Stimulated activated CD4-positive, alpha-beta T cell treated with anti-CD3 and anti-CD28 coated beads, Interleukin-1b, Interleukin-23, amount 100 ng/mL, for 1 hour (primary cell): ENCODE data around the gene NPFFR1.

ENCODE experiments used
- DNase-seq, 2 donors: peaks; one replicate each; pipeline ENCODE4 v3.0.0-alpha.2; 2020; ENCODE audit warnings: low read depth in 2 of 2

NPFFR1 gene, protein sequence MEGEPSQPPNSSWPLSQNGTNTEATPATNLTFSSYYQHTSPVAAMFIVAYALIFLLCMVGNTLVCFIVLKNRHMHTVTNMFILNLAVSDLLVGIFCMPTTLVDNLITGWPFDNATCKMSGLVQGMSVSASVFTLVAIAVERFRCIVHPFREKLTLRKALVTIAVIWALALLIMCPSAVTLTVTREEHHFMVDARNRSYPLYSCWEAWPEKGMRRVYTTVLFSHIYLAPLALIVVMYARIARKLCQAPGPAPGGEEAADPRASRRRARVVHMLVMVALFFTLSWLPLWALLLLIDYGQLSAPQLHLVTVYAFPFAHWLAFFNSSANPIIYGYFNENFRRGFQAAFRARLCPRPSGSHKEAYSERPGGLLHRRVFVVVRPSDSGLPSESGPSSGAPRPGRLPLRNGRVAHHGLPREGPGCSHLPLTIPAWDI

DNA sequence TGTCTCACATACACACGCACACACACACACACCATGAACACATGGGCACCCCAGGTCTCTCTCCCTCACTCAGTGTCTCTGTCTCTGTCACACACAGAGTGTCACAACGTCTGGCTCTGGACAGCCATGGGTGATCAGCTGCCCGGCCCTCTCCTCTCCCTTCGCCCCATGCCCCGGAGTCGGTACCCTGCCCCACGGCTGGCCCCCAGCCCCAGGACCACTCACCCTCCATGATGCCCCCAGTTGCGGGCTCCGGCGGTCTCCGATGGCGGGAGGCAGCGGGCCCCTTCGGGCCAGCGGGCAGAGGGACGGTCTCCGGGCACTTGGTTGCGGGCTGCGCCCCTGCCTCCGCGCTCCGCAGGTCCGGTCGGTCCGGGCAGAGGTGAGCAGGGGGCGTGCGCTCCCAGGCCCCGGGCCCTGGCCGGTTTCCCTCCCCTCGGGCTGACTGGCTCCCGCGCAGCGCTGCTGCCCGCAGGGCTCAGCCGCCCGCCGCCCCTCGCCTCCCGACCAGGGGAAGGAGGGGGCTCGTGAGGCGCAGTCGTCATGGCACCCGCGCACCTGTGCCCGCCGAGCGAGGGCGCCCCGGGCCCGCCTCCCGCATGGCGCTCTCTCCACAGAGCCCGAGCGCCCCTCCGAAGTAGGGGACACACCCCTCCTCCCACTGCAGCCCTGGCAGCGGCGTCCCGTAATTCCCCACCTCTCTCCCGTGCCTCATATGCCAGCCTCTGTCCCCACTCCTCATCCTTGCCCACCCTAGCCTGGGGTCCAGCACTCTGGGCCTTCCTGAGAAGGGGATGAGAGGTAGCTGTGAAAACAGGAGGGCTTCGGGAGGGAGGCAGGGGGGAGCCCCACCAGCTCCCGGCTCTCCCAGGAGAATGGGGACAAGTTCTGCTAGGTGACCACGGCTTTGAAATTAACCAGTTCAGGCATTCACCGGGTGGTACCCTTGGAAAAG, at the start of gene NPFFR1:
NPFFR1 (minus strand) TSS at position 560 of the 955 bp plus-strand sequence; CDS start at position 232, 328 bp downstream.
- DNase-seq, result no peak

DNA sequence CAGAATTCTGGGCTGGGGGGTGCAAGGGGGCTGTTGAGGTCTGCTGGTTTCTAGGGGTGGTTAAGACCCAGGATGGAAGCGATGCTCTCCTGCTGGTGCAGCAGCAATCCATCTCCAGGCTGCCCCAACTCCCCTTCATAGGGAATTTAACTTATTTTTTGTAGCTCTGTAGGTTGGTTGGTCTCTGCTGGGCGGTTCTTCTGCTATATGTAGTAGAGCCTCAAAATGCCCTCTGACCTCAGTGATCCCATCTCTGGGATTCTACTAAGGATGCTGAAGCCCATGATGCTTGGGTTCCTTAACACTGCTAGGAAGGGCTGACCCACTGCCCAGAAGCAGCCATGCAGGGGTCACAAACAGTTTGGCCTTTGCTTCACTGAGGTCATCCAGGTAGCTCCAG, 49.5 kb upstream of the NPFFR1 start:
- no peak for DNase-seq

DNA sequence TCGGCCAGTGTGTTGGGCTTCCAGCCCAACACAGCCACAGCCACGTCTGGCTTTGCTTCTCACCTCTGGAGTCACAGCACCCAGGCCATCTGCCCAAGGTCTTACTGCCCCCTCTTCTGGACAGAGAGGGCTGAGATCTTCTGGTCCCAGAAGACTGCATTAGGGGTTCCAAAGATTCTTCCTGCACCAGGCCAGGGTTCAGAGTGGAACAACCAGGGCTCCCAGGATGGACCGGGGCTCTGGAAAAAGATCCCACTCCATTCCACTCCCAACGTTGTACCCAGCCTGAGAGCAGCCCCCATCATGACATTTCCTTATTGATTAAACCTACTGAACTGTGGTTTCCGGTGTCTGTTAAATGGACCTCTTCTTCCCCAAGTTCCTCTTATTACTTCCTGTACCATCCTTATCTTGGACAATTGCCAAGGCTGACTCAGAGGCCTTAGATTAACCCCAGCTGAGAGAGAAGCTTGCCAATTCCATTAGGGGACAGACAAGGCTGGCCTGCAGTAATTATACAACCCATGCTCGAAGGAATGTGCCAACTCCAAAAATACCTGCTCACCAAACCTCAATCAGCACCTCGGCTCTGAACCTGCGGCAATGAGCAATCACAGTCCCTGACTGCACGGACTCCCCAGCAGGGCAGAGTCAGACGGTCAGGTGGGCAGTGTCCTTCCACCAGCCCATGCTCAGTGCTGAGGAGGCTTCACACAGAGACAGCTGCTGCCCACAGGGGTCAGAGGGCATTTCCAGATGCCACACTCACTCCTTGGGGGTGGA, 47.9 kb upstream of the NPFFR1 start:
- no peak for DNase-seq

DNA sequence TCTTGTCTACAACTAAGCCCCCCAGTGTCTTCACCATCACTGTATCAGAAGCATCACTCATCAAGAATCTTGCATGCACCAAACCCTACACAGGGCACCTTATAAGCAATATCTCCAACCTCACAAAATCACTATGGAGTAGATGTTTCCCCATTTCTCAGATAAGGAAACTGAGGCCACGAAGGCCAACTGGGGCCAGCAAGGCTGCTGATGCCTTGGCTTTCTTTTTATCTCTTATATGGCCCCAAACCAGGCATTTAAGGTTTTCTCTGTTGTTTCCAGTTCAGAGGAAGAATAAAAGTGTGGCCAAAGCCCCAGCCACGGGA, 47.3 kb upstream of the NPFFR1 start:
- no peak for DNase-seq

DNA sequence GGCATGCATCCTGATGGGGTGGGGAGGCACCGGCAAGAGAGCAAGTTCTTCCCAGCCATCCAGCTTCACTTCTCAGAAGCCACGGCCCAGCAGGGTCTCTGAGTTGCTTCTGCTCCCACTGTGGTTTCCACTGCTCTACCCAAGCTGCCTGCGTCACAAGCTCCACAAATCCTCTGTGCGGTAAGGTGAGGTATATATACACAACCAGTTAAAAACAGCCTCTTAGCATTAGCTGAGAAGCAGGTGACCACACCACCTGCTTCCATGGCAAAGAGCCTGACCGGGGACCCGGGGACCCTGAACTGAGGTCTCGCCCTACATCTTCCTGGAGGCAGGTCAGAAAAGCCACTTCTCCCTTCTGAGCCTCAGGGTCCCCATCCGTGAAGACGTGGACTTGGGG, 46.9 kb upstream of the NPFFR1 start:
- DNase-seq, result no peak

DNA sequence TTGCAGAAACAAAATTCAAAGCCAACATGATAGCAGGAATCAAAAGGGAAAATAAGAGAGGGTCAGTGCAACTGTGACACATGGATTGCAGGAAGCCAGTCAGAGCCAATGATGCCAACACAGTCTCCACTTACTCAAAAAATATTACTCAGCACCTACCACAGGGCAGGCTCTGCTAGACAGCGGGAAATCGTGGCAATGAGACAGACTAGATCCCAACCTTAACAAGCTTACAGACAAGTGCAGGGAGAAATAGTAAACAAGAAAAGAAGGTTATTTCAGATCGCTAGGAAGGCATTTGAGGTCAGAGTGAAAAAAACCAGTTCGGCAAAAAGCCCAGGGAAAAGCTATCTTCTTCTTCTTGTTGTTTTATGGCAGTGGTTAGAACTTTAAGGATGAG, 45.2 kb upstream of the NPFFR1 start:
- DNase-seq, result no peak

DNA sequence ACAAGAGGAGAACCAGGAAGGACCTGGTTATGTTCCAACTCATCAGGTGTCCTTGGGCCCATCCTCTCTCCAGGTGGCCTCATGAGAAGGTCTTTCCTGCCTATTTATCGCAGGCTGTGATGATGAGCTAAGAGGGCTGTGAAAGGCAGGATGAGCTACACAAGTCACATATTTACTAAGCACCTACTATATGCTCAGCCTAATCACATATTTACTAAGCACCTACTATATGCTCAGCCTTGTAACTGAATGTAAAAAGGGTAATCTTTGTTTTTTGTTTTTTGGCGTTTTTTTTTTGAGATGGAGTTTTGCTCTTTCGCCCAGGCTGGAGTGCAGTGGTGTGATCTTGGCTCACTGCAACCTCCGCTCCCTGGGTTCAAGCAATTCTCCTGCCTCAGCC, 44.2 kb upstream of the NPFFR1 start:
- no peak for DNase-seq

DNA sequence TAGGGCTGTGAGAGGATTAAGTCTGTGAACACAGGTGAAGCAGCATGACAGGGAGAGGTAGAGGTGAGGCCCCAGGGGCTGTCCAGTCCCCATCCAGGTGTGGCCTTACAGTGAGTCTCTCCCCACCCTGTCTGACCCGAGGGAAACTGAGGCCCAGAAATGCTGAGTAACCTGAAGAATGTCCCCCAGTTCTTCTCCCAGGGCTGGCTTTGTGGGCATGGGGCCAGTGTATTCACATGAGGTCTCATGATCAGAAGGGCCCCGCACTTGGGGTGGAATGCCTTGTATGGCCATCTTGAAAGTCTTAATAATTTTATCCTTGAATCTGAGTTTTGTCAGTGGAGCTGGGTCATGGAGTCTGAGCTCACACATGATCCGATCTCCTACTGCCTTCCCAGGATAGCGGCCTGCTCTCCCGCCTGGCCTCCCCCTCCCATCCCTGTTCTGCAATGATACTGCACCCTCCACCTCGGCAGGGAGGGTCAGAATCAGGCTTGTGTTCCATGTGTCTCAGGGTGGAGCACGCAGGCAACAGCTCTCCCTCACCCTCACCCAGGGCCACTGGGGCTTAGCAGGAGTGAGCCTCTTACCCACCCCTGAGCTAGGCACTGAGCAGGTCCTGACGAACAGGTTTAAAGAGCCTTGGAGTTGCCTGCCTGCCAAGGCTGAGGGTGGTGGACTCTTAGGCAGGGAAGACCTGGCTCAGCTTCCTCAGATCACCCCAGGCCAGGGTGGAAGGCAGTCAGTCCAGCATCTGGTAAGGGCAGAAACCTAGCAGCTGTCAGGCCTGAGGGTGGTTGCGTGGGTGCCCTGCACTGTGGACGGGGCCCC, 41.4 kb upstream of the NPFFR1 start:
- no peak for DNase-seq

DNA sequence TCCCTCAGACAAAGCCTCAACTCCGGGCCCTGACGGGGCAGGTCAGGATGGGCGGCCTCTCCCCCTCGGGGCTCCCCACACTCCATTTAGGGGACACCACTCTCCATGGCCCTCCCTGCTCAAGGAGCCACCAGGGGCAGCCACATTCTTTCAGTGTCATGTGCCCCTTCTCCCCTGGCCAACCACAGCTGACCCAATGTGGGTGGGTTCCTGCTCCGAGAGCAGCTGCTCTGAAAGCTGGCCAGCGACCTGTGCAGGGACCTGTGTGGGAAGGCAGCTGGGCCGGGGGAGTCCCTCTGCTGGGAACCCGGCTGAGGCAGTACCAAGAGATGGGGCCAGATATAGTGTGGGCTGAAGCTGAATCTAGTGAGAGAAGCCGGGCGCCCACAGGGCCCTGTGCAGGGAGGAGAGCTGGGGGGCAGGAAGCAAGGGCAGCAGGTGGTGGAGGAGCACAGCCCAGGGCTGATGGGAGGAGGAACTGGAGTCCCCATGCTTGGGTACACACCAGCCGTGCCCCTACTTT, 40.6 kb upstream of the NPFFR1 start:
- no peak for DNase-seq

DNA sequence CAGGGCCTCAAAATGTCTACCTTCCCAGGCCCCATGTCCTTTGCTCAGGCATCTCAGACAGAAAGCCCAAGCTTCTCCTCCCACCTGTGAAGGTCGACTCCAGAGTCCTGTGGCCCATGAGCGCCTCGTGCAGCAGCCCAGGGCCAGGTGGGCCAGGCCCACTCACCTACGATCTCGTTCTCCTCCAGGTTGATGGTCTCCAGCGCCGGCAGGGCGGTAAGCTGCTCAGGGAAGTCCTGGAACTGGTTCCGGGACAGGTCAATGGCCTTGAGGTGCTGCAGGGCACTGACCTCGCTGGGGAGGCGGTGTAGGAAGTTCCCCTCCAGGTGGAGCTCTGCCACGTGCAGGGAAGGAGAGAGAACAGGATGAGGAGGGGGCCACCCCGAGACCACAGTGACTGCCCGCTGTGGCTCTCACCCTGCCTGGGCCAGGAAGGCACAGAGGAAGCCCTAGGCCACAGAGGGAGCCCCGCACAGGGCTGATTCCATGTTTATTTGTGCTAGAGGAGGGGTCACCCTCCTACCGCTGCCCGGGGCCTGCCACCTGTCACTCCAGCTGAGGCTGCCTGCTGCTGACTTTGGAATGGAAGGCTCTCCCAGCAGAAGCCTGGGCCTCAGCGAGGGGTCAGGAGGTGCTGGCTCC, 40.0 kb upstream of the NPFFR1 start:
- no peak for DNase-seq

DNA sequence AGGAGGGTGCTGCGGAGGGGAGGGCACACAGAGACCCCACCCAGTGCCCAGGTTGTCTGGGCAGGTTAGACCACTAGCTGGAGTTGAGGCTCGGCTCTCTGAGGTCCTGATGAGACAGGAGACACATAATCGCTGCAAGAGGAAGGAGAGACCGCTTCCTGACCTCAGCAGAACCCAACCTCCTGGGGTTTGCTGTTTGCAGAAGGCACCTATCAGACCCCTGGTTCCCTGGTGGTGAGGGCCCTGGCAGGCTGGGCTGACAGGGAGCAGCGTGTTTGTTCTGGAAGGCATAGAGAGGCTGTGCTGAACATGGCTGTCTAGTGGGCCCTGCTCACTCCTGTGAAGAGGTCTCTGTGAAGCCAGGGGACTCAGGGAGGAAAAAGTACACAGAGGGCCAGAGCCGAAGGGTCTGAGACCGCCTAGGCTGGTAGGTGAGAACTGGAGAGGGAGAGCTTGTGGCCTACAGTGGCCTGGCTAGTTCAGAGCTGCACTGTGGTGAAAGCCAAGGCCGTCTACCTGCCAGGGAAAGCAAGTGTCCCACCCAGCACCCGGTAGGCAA, 39.4 kb upstream of the NPFFR1 start:
- no peak for DNase-seq

DNA sequence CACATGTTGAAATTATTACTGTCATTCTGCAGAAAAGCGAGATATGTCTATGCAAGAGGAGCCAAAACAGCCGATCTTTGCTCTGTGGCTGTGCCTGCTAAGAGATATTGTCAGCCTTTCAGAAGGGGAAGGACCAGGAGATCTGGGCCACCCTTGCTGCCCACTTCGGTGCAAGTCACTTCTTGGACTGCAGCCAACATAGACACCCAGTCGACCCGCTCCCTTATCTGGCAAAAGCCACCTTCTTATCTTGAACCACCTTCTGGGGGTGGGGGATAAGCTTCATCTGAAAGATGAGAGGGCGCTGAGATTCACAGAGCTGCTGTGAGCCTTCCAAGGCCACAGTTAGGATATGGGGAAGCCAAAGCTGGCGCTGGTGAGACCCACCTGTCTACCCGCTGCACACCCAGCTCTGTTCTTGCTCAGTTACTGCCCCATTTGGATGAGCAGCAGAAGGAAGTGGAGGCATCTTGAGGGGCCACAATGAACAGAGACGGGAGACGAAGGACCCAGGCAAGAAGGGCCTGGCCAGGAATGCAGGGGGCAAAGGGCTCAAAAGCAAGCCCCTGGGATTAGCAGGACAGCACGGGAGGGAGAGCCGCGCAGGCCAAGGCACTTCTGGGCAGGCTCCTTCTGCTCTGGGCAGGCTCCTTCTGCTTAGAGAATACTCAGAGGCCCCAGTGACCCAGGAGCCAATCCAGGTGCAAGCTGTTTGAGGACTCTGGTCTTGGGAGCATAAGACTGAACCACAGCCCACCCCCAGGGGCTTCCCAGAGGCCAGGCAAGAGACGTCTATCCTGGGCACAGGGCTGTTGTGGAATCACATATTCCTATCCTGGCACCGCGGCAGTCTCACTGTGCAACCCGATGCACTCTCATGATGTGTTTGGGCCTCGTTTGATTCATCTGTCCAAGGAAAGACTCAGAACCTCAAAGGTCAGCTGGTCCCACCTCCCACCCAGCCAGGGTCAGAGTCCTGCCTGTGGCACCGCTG, 38.4 kb upstream of the NPFFR1 start:
- no peak for DNase-seq

DNA sequence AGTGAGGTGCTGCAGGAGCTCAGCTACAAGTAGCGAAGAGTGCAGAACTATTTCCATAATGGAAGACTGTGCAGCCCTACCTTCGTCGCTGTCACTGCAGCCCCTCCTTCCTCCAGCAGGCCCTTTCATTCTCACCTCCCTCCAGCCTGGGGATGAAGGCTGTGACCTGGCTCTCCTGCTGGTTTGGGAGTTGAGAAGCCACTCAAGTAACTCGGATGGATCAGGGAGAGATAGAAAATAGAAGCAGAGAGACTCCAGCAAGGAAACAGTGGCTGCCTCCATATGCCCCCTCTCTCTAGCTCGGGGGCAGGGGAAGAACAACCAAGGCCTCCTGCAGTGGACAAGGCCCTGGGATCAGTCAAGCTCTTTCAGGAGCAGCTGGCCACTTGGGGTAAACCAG, 37.4 kb upstream of the NPFFR1 start:
- DNase-seq, result no peak

DNA sequence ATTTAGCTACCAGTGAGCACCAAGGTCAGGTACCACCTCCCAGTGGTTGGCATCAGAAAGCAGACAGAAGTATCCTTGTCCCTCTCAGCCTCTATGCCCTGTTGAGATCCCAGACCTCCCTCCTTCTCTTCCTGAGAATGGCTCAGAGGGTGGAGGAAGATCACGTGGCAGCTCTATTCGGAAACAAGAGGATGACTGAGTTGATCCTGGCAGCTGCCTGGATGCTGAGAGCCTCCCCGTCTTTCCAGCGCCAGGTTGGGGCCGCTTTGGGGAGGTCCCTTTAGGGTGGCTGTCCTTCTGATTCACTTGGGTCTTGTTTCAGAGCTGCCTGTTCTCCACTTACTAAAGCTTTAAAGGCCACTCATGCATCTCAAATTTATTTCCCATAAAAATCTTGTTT, 36.9 kb upstream of the NPFFR1 start:
- no peak for DNase-seq

DNA sequence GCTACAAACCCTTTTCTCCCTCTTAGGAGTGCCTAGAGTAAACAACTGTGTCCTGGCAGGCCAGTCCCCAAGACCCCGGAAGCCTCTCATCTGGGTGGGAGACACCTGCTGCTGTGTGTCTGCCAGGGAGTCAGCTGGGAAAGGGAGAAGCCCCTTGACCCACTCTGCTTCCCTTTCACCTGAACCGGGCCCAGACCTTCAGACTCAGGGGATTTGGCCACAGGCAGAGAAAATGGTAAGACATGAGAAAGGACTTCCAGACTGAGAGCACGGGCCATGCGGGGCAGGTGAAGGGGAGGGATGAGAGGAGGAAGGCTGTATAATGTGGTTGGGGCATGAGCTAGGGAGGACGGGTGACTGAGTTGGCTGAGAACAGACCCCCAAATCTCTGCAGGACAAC, 36.0 kb upstream of the NPFFR1 start:
- DNase-seq, result no peak

DNA sequence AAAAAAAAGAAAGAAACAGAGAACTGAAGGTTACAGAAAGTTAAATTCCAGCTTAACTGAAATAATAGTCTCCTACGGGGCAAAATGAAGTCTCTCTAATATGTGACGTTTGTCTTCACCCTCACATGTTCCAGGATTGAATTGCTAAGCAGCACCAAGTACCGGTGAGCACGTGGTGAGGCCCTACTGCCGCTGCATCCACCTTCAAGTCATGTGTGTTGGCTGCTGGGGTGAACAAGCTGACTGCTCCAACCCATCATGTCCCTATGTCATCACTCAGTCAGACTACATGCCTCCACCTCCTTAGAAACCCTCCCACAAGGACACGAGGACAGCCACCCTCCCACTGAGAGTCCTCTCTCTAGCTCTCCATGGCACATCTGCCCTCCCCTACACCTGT, 35.4 kb upstream of the NPFFR1 start:
- DNase-seq, result no peak

DNA sequence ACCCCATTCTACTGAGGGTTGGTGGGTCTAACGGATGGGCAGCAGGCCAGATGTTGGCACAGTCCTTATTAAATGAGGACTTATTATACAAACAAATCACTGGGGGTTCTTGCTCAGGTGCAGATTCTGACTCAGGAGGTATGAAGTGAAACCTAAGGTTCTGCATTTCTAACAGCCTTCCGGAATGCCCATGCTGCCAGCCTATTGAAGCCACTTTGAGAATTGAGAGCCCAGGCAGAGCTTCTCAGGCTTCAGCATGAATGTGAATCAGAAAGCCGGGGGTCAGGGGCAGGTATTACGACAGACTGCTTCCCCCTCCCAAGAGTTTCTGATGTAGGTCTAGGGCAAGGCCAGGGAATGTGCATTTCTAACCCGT, 34.1 kb upstream of the NPFFR1 start:
- no peak for DNase-seq

DNA sequence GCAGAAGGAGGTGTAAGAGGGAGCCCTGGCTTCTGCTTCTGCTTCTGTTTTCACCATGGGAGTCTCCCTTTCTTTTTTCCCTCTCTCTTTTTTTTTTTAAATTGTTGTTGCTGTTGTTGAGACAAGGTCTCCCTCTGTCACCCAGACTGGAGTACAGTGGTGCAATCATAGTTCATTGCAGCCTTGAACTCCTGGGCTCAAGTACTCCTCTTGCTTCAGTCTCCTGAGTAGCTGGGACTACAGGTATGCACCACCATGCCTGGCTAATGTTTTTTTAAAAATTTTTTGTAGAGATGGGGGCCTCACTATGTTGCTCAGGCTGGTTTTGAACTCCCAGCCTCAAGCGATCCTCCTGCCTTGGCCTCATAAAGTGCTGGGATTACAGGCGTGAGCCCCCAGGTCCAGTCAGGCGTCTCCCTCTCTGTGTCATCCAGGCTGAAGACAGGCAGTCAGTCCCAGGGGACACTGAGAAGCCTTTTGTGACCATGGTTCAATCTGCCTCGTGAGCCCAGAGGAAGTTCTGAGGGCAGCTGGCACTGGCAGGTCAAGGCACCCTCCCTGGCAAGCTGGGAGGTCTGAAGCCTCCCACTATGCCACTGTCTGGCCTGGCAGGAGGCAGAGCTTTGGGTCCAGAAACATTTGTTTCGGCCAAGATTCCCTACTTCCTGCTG, 33.6 kb upstream of the NPFFR1 start:
- DNase-seq, result no peak
